ENCODE results near the gene VCL.

VCL gene

DNA sequence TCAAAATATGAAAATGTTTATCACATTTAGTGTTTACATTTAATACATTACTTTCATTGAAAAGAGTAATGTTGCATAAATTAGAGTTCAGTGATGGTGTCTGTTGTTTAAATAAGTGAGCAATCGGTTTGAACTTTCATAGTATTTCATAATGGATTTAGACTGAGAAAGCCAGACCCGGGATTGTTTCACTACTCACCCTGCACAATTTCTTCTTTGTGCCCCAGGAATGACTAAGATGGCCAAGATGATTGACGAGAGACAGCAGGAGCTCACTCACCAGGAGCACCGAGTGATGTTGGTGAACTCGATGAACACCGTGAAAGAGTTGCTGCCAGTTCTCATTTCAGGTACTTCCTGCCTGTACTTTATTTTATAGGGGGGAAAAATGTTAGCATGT lies 74.6 kb downstream of the VCL start:
- TF ChIP-seq, protein P1, sequence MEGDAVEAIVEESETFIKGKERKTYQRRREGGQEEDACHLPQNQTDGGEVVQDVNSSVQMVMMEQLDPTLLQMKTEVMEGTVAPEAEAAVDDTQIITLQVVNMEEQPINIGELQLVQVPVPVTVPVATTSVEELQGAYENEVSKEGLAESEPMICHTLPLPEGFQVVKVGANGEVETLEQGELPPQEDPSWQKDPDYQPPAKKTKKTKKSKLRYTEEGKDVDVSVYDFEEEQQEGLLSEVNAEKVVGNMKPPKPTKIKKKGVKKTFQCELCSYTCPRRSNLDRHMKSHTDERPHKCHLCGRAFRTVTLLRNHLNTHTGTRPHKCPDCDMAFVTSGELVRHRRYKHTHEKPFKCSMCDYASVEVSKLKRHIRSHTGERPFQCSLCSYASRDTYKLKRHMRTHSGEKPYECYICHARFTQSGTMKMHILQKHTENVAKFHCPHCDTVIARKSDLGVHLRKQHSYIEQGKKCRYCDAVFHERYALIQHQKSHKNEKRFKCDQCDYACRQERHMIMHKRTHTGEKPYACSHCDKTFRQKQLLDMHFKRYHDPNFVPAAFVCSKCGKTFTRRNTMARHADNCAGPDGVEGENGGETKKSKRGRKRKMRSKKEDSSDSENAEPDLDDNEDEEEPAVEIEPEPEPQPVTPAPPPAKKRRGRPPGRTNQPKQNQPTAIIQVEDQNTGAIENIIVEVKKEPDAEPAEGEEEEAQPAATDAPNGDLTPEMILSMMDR (IDR thresholded peaks at IDR 0.05; ENCODE audit: control insufficient read depth, insufficient read depth, low read depth, low read length, missing control alignments) = no peak
- no peak for DNase-seq (ENCODE audit: low read depth)
- H3K4me3 ChIP-seq (ENCODE audit: control insufficient read depth, low read depth, low read length) = no peak overlapping the region

DNA sequence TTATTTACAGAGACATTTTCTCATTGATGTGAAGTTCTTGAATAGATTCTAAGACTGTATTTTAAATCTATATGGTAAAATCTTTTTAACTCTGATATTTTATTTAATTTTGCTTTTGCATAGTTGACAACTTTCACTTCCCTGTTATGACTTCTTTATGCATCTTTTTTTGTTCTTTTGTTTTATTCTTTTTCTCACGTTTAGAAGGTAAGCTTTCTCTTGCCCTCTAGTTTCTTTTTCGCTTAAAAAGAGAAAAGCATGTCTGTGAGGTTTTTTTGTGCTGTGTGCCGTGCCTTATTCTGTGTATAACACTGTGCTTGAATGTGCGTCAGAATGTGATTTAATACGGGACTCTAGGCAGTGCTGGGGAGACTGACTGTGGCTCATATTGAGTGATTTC lies 78.0 kb downstream of the VCL start:
- TF ChIP-seq, protein P1 (IDR thresholded peaks at IDR 0.05; ENCODE audit: control insufficient read depth, insufficient read depth, low read depth, low read length, missing control alignments) = no peak
- no peak overlapping the region for H3K4me3 ChIP-seq (ENCODE audit: control insufficient read depth, low read depth, low read length)
- DNase-seq (ENCODE audit: low read depth) = no peak

DNA sequence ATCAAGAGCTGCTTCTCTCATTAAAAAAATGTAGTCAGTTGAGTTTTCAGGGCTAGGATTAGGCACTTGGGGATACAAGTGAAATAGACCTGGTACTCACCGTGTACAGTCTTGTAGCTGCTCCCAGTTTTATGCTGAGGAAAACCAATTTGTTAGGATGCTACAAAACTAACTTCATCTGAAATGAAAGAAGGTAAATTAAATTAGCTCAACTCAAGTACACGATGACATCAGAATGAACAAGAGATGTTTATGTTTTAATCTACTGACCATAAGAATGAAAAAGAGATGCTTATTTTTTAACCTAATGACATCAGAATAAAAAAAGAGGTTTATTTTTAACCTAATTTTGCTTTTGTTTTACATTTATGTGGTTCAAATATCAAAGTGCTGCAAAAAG lies 79.0 kb downstream of the VCL start:
- DNase-seq (ENCODE audit: low read depth) = no peak
- H3K4me3 ChIP-seq (ENCODE audit: control insufficient read depth, low read depth, low read length) = no peak overlapping the region
- TF ChIP-seq, protein P1 (IDR thresholded peaks at IDR 0.05; ENCODE audit: control insufficient read depth, insufficient read depth, low read depth, low read length, missing control alignments) = no peak

DNA sequence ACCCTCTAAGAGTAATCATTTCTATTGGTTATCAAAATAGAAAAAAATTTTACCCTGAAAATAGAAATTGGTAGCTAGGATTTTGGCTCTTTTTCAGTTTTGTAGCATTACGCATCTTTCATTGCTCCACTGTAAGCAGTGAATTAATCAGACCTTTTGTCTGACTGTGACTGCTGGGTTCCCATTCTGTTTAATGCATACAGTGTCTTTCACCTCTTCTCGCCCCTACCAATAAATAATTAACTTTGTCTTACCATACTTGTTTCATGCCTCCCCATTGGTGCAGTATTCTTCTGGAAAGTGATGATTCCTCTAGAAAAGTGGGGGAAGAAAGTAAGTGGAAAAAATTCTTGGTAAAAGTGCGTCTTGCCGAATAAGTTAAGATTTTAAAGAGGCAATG lies 79.5 kb downstream of the VCL start:
- no peak overlapping the region for H3K4me3 ChIP-seq (ENCODE audit: control insufficient read depth, low read depth, low read length)
- TF ChIP-seq, protein P1 (IDR thresholded peaks at IDR 0.05; ENCODE audit: control insufficient read depth, insufficient read depth, low read depth, low read length, missing control alignments) = no peak
- no peak for DNase-seq (ENCODE audit: low read depth)

DNA sequence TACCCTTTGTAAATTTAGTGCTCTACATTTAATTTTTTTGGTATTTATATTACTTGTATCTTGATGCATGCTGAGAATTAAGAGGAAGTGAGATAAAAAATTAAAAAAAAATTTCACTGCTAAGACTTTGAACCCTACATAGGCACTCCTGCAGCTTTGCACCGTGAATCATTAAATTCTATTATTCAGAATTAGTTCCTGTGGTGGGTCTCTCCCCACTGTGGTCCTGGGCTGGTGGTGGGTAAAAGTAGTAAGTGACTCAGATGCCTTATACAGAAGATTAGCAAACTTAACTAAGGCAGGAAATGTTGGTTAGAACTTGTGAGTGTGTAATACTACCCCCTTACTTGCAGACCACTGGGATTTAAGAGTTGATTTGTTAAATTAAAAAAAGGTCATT lies 80.1 kb downstream of the VCL start:
- no peak overlapping the region for H3K4me3 ChIP-seq (ENCODE audit: control insufficient read depth, low read depth, low read length)
- no peak for DNase-seq (ENCODE audit: low read depth)
- TF ChIP-seq, protein P1 (IDR thresholded peaks at IDR 0.05; ENCODE audit: control insufficient read depth, insufficient read depth, low read depth, low read length, missing control alignments) = no peak

DNA sequence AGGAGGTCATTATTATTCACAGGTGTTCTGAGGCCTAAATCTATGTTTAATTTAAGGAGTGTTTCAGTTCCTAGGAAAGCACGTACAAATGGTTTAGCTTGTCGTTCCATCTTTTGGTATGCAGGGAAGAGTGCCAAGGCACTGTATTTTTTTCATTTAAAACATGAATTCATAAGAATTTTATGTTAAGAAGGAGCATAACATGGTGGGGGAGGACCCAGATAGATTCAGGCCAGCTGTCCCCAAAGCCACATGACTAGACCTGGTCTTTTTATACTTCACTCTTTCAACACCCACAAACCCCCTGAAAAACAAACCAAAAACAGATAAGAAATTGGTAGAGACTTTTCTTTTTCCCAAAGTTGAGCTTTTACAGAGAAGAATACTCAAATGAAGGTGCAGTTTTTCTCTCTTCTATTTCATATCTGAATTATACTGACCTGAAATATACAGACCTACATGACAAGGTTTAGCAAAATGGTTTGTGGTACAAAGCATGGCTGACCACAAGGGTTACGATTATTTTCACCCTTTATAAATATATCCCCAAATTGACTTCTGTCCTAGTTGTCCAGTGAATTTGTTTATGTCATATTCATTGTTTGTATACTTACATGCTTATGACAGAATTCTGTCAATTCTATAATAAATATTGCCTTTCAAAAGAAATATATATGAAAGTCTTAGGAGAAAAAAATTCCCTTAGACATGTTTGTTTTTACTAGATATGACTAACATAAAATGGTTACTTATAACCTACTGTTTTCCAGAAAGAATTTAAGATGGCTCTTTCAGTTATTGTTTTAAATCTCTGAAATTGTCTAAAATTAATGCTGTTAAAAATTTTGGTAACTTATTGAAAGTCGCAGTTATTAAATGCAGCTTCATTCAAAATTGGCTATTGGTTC lies 81.4 kb downstream of the VCL start:
- TF ChIP-seq, protein P1 (IDR thresholded peaks at IDR 0.05; ENCODE audit: control insufficient read depth, insufficient read depth, low read depth, low read length, missing control alignments) = no peak
- no peak for DNase-seq (ENCODE audit: low read depth)
- H3K4me3 ChIP-seq (ENCODE audit: control insufficient read depth, low read depth, low read length) = no peak overlapping the region
